BLaER1 treated with 17β-estradiol and CSF1 and Interleukin-3, amounts not matched to agents 10 nM and 100 nM (cell line): Measurements from ENCODE around the gene THUMPD3.
A peak's percentile ranks its signal among the peaks of the same experiment; 100 is the strongest.

Experiments
- H3K27ac ChIP-seq, 11 experiments: shearing (Covaris generic); formaldehyde crosslinking; 2 replicates each; pipeline ENCODE4 v1.8.1; 2022
- H3K27me3 ChIP-seq, 11 experiments: shearing (Covaris generic); formaldehyde crosslinking; 2 replicates each; pipeline ENCODE4 v1.8.1; 2022
- H3K36me3 ChIP-seq, 11 experiments: shearing (Covaris generic); formaldehyde crosslinking; 2 replicates each; pipeline ENCODE4 v1.8.1; 2022
- H3K4me1 ChIP-seq, 10 experiments: shearing (Covaris generic); formaldehyde crosslinking; 2 replicates each; pipeline ENCODE4 v1.8.1; 2022
- H3K4me2 ChIP-seq, 11 experiments: shearing (Covaris generic); formaldehyde crosslinking; 2 replicates each; pipeline ENCODE4 v1.8.1; 2022
- H3K4me3 ChIP-seq, 10 experiments: shearing (Covaris generic); formaldehyde crosslinking; 2 replicates each; pipeline ENCODE4 v1.8.1; 2022
- H3K9ac ChIP-seq, 11 experiments: shearing (Covaris generic); formaldehyde crosslinking; 2 replicates each; pipeline ENCODE4 v1.8.1; 2022
- H3K9me3 ChIP-seq, 11 experiments: shearing (Covaris generic); formaldehyde crosslinking; replicated peaks in 1 of 11; 2 replicates each; pipeline ENCODE4 v1.8.1; 2022
- H4K20me1 ChIP-seq, 11 experiments: shearing (Covaris generic); formaldehyde crosslinking; 2 replicates each; pipeline ENCODE4 v1.8.1; 2022
- Cebpa-rat ChIP-seq, 11 experiments: shearing (Covaris generic); IDR thresholded peaks; 2 replicates each; pipeline ENCODE4 v1.8.1; 2022

Gene THUMPD3

DNA sequence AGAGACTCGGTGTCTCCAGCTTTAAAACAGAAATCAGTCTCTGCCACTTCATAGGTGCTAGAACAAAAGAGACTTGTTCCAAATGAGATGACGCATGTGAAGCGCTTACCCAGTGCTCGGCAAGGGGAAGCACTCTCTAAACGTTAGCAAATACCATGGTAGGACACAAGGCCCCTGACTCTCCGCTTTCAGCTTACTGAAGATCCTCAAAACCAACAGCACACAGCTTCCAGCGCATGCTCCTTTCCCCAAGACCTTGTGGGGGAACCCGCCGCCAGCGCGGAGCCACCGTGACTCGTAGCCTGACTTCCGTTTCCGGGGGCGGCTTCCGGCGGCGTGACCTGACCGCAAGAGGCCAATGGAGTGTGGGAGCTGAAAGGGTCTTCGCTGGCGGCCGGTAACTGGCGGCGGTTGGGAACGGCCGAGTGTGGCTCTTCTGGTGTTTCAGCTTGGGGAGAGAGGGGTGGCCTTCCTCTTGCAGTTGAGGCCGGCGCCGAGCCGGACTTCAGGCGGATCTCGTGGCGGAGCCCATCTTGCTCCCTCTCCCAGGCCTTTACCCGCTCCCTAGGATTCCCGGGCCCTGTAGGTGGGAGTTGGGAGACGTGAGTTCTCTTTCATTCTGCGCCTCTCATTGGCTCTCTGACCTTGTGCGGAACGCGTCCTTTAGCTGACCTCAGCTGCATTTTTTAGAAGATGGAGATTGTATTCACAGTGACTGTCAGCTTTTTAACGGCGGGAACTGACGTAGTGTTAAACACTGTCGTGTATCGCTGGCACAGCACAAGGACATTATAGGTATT lies at the start of gene THUMPD3:
THUMPD3 (plus strand) TSS at position 324 of the 800 bp plus-strand sequence. CDS start 2,015 bp downstream, outside the sequence.
- Histone ChIP-seq H3K9ac (peak within 1 kb of the TSS; percentile 91 to 96 (median 93)), H3K4me2 (peak within 1 kb of the TSS; percentile 69 to 91 (median 83)), H3K4me3 (peak within 1 kb of the TSS; percentile 64 to 75 (median 70)), H3K36me3 (peaks cover 28 to 34% (median 31%) of the 10 kb centered on the region in 11 experiments), H4K20me1 (no peaks in the 10 kb centered on the region), H3K27ac (peak within 1 kb of the TSS; percentile 92 to 99 (median 96)), H3K27me3 (no peaks in the 10 kb centered on the region), H3K9me3 (no peaks in the 10 kb centered on the region), H3K4me1 (peaks cover 21 to 31% (median 25%) of the 10 kb centered on the region in 10 experiments)
- no peak for TF ChIP-seq Cebpa-rat (IDR thresholded peaks at IDR 0.05)

GRCh38 chr3:9314796-9315195 lies 48.1 kb upstream of the THUMPD3 start:
- Histone ChIP-seq H3K4me2 (no peak overlapping the region), H4K20me1 (no peaks in the 10 kb centered on the region), H3K36me3 (no peaks in the 10 kb centered on the region), H3K27ac (no peak overlapping the region), H3K4me3 (no peak overlapping the region), H3K9me3 (no peaks in the 10 kb centered on the region), H3K4me1 (peaks cover 0 to 9% (median 5%) of the 10 kb centered on the region in 10 experiments; a peak in 4 of 20 replicates), H3K9ac (no peak overlapping the region), H3K27me3 (no peaks in the 10 kb centered on the region)
- TF ChIP-seq Cebpa-rat (IDR thresholded peaks at IDR 0.05), result no peak

DNA sequence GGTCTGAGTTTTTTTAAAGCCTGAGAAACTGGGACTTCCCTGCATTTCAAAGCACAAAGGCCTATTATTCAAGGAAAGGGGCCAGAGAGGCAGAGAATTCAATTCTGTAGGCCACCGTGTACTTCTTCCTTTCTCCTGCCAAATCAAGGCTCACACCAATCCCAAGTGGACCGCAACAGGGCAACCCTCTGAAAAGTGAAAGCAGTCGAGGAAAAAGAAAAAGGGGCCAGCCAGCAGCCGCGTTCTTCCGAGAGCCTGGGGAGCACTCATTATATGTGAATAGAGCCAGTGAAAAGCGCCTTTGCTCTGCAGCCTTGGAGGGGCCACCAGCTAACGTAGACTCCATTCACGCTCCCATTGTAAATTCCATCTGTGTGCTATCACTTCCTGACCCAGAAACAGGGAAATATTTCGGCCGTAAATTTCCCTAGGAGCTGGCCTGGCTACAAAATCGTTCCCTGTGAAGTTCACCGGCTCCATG lies 45.9 kb upstream of the THUMPD3 start:
- H3K27me3 ChIP-seq, result no peaks in the 10 kb centered on the region
- H3K27ac ChIP-seq, result no peak overlapping the region
- TF ChIP-seq Cebpa-rat (IDR thresholded peaks at IDR 0.05), result no peak
- no peak overlapping the region for H3K9ac ChIP-seq
- H3K9me3 ChIP-seq, result no peaks in the 10 kb centered on the region
- no peaks in the 10 kb centered on the region for H3K4me1 ChIP-seq
- no peak overlapping the region for H3K4me3 ChIP-seq
- no peaks in the 10 kb centered on the region for H3K36me3 ChIP-seq
- H4K20me1 ChIP-seq, result no peaks in the 10 kb centered on the region
- no peak overlapping the region for H3K4me2 ChIP-seq

DNA sequence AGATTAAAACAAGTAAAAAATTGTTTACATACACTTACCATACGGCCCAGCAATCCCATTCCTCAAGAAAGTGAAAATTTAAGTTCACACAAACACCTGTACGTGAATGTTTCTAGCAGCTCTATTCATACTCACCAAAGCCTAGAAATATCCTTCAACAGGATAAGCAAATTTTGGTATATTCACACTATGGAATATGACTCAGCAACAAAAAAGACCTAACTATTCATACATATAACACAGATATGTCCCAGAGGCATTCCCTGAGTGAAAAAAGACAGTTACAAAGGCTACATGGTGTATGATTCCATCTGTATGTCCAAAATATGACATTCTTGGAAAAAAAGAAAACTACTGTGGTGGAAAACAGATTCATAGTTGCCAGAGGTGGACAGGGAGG lies 40.1 kb upstream of the THUMPD3 start:
- Histone ChIP-seq H3K36me3 (no peaks in the 10 kb centered on the region; a peak in 1 of 22 replicates), H3K4me3 (no peak overlapping the region), H3K4me1 (no peaks in the 10 kb centered on the region), H3K27ac (no peak overlapping the region), H3K9me3 (peaks cover 8 to 23% (median 16%) of the 10 kb centered on the region in 11 experiments), H3K27me3 (no peaks in the 10 kb centered on the region), H3K9ac (no peak overlapping the region), H4K20me1 (no peaks in the 10 kb centered on the region), H3K4me2 (no peak overlapping the region)
- no peak for TF ChIP-seq Cebpa-rat (IDR thresholded peaks at IDR 0.05)

- TF ChIP-seq Cebpa-rat (IDR thresholded peaks at IDR 0.05), result no peak
- Histone ChIP-seq H3K4me2 (no peak overlapping the region), H3K27me3 (no peaks in the 10 kb centered on the region), H3K9ac (no peak overlapping the region), H3K27ac (no peak overlapping the region), H3K36me3 (no peaks in the 10 kb centered on the region; a peak in 1 of 22 replicates), H3K9me3 (peaks cover 26 to 45% (median 36%) of the 10 kb centered on the region in 11 experiments), H4K20me1 (no peaks in the 10 kb centered on the region), H3K4me1 (no peaks in the 10 kb centered on the region), H3K4me3 (no peak overlapping the region)
Observed at GRCh38 chr3:9324944-9325343, 37.9 kb upstream of the THUMPD3 start.

GRCh38 chr3:9327578-9327977 lies 35.3 kb upstream of the THUMPD3 start:
- TF ChIP-seq Cebpa-rat (IDR thresholded peaks at IDR 0.05), result no peak
- Histone ChIP-seq H3K4me3 (no peak overlapping the region), H3K36me3 (no peaks in the 10 kb centered on the region; a peak in 1 of 22 replicates), H3K27me3 (no peaks in the 10 kb centered on the region), H3K27ac (no peak overlapping the region), H3K4me2 (no peak overlapping the region), H3K4me1 (no peaks in the 10 kb centered on the region), H3K9me3 (peaks cover 32 to 51% (median 40%) of the 10 kb centered on the region in 11 experiments), H3K9ac (no peak overlapping the region), H4K20me1 (no peaks in the 10 kb centered on the region)

DNA sequence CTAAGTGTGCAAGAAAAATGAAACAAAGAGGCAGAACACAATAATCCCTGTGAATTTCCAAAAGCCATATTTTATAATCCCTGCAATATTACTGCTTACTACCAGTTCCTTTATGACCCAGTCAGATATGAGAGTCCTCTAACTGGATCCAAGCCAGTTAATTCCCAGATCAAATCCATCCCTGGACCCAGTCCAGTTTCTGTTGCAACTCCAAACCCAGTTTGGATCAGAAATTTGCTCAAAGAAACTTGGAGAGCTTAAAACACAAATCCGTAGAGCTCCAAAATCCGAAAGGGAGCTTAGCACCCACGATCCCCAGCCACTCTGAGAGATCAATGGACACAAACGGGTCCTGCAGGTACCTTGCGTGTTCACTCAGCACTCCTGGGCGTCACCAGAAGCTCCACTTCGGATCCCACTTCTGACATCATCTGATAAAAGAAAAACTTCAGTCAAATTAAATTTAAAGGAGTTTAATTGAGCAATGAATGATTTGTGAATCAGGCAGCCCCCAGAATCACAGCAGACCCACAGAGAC lies 32.6 kb upstream of the THUMPD3 start:
- peaks cover 32 to 51% (median 40%) of the 10 kb centered on the region in 11 experiments for H3K9me3 ChIP-seq
- no peak overlapping the region for H3K27ac ChIP-seq
- no peak overlapping the region for H3K4me3 ChIP-seq
- no peaks in the 10 kb centered on the region for H3K27me3 ChIP-seq
- H4K20me1 ChIP-seq, result no peaks in the 10 kb centered on the region
- no peak for TF ChIP-seq Cebpa-rat (IDR thresholded peaks at IDR 0.05)
- H3K36me3 ChIP-seq, result no peaks in the 10 kb centered on the region; a peak in 1 of 22 replicates
- no peak overlapping the region for H3K9ac ChIP-seq
- no peak overlapping the region for H3K4me2 ChIP-seq
- no peaks in the 10 kb centered on the region for H3K4me1 ChIP-seq

DNA sequence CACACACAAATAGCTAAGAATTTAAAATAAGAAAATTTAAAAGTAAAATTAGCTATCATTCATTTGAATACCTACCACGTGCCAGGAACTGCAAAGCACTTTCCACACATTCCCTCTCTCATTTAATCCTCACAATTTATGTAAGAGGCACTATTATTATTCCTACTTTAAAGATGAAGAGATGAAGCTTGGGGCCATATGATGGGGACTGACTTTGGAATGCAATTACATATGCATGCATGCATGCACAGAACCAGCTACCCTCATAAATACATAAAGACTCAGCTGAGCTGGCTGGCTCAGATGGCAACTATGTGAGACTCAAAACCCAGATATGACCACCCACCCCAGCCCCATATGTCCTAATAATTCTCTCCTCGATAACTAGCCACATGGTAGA lies 31.7 kb upstream of the THUMPD3 start:
- Histone ChIP-seq H4K20me1 (no peaks in the 10 kb centered on the region), H3K4me1 (no peaks in the 10 kb centered on the region), H3K4me2 (no peak overlapping the region), H3K27me3 (no peaks in the 10 kb centered on the region), H3K36me3 (no peaks in the 10 kb centered on the region; a peak in 1 of 22 replicates), H3K9ac (no peak overlapping the region), H3K27ac (no peak overlapping the region), H3K9me3 (peaks cover 32 to 47% (median 40%) of the 10 kb centered on the region in 11 experiments), H3K4me3 (no peak overlapping the region)
- no peak for TF ChIP-seq Cebpa-rat (IDR thresholded peaks at IDR 0.05)

GRCh38 chr3:9332250-9333030 lies 30.4 kb upstream of the THUMPD3 start:
- H3K36me3 ChIP-seq, result no peaks in the 10 kb centered on the region; a peak in 1 of 22 replicates
- H3K9me3 ChIP-seq, result peaks cover 27 to 35% (median 30%) of the 10 kb centered on the region in 11 experiments
- H3K4me2 ChIP-seq, result no peak overlapping the region
- H4K20me1 ChIP-seq, result no peaks in the 10 kb centered on the region
- H3K4me1 ChIP-seq, result no peaks in the 10 kb centered on the region
- H3K4me3 ChIP-seq, result no peak overlapping the region
- H3K9ac ChIP-seq, result no peak overlapping the region
- H3K27ac ChIP-seq, result no peak overlapping the region
- no peaks in the 10 kb centered on the region for H3K27me3 ChIP-seq
- TF ChIP-seq Cebpa-rat (IDR thresholded peaks at IDR 0.05), result no peak
